Eye (tissue), 1 donor: ENCODE measurements around the gene UBA1.

ENCODE experiments used
- DNase-seq: peaks from one replicate; pipeline ENCODE4 v3.0.0-alpha.2; 2015

The UBA1 gene

GRCh38 chrX:47214435-47215077 is 20.9 kb downstream of the UBA1 start:
- DNase-seq = no peak

- no peak for DNase-seq
Measured at GRCh38 chrX:47215291-47215900, 21.8 kb downstream of the UBA1 start.

GRCh38 chrX:47216393-47216925 is 22.8 kb downstream of the UBA1 start:
- DNase-seq = no peak

- no peak for DNase-seq
Measured at GRCh38 chrX:47217121-47217851, 23.7 kb downstream of the UBA1 start.

GRCh38 chrX:47217852-47218279 is 24.2 kb downstream of the UBA1 start:
- DNase-seq = peak; percentile 99

- no peak for DNase-seq
Measured at GRCh38 chrX:47218280-47218919, 24.8 kb downstream of the UBA1 start, which contains the start of gene CDK16. CDK16 (plus strand) TSS chrX:47218681; CDS start chrX:47223558, 4,877 bp downstream.

- peak; percentile 45 for DNase-seq
Measured at GRCh38 chrX:47218920-47219815, 25.5 kb downstream of the UBA1 start.

GRCh38 chrX:47221756-47222155 is 28.1 kb downstream of the UBA1 start:
- DNase-seq = no peak

- DNase-seq = no peak
Measured at GRCh38 chrX:47222751-47223350, 29.2 kb downstream of the UBA1 start.

GRCh38 chrX:47223476-47224250 is 30.0 kb downstream of the UBA1 start:
- no peak for DNase-seq

- no peak for DNase-seq
Measured at GRCh38 chrX:47224266-47224895, 30.8 kb downstream of the UBA1 start.

- no peak for DNase-seq
Measured at GRCh38 chrX:47224896-47225290, 31.3 kb downstream of the UBA1 start.

GRCh38 chrX:47226071-47226470 is 32.4 kb downstream of the UBA1 start:
- no peak for DNase-seq

GRCh38 chrX:47226531-47227333 is 33.1 kb downstream of the UBA1 start:
- no peak for DNase-seq

GRCh38 chrX:47227334-47227583 is 33.6 kb downstream of the UBA1 start:
- DNase-seq = no peak

- DNase-seq = no peak
Measured at GRCh38 chrX:47228550-47229270, 35.1 kb downstream of the UBA1 start.

GRCh38 chrX:47229427-47229826 is 35.8 kb downstream of the UBA1 start:
- DNase-seq = no peak

GRCh38 chrX:47230136-47230868 is 36.7 kb downstream of the UBA1 start:
- no peak for DNase-seq
